Endometrium (tissue), 2 donors: ENCODE measurements around the gene LONP1.
"Not testable (repeated sequence)": the region's sequence is repeated elsewhere in the genome, so short reads cannot be mapped to it uniquely, and the experiment has no call there.

Source experiments
- FAIRE-seq: peaks from 2 replicates; lab custom pipeline; 2012; peaks lifted over from hg19 to GRCh38; lab: Jason Lieb, UNC
- donor health status: control.
- donor health status: control.

LONP1 gene

GRCh38 chr19:5713228-5713627, 6.7 kb downstream of the LONP1 start:
- FAIRE-seq, result no peak

GRCh38 chr19:5711713-5712161, 8.2 kb downstream of the LONP1 start:
- no peak for FAIRE-seq

GRCh38 chr19:5711025-5711424, 8.9 kb downstream of the LONP1 start:
- FAIRE-seq, result no peak

GRCh38 chr19:5707576-5708575, 12.1 kb downstream of the LONP1 start:
- no peak for FAIRE-seq

DNA sequence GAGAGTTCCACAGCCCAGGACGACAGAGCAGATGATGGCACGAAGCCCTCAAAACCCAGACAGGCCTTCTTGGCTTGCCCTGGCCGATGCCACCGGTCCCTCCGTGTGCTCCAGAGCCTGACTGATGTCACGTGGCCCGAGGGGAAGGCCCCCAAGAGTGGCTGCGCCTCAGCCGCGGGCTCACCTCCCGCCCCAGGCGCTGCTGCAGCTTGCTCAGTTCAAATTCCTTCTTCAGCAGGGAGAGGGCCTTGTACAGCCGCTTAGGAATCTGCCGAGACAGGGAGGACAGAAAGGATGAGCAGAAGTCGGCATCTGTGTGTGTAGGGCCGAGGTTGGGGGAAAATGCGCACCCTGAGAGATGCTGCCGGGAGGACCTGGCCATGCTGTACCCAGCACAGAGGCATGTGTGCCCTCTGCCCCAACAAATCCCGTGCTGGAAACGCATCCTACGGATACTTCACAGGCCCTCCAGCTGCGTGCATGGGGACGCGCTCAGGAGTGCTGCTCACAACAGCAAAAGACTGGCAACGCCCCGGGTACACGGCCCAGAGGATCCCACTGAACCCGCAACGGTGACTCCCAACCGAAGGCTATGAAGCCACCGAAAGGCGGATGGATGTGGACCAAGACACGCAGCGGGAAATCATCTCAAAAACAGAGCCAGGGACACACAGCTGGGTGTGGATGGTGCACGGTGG, 12.9 kb downstream of the LONP1 start:
- no peak for FAIRE-seq

DNA sequence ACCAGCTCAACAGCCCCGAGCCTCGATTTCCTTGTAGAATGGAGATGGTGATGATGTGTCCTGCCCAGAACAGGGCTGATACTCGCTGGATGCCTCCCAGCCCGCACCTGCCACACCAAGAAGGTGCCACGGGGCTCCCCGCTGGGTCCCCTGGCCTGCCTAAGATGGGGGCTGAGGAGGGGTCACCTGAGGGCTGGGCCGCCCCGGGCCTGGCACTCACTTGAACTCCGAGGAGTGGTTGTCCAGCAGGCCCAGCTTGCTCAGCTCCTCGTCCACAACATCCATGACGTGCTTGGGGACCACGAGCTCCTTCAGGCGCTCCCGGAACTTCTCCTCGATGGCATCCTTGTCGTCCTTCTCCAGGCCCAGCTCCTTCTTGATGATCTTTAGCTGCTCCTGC, 14.4 kb downstream of the LONP1 start:
- FAIRE-seq, result no peak

- no peak for FAIRE-seq
Measured at GRCh38 chr19:5703819-5704818, 15.8 kb downstream of the LONP1 start.

GRCh38 chr19:5702053-5702410, 17.9 kb downstream of the LONP1 start:
- not testable (repeated sequence) for FAIRE-seq

DNA sequence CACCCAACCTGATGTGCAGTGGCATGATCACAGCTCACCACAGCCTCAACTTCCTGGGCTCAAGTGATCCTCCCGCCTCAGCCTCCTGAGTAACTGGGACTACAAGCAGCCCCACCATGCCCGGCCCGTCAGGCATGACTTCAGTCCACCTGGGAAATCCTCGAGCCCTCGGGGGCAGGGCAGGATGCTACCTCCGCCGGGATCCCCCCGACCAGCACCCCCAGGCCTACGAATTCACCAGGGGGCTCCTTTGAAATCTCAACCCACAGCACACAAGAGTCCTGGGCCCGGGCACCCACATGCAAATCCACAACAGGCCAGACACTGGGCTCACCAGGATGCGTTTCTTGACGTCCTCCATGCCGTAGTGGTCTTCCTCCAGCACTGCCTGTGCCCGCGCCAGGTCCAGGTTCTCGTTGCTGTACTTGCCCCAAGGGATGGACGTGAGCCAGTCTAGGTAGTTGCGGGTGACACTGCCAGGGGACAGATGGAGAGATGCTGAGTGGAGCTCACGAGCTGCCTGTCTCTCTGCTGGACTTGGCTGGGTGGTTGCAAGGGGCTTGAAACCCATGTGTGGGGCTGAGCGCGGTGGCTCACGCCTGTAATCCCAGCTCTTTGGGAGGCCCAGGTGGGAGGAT, 19.4 kb downstream of the LONP1 start:
- no peak for FAIRE-seq

GRCh38 chr19:5698635-5699422, 21.1 kb downstream of the LONP1 start:
- FAIRE-seq, result no peak

DNA sequence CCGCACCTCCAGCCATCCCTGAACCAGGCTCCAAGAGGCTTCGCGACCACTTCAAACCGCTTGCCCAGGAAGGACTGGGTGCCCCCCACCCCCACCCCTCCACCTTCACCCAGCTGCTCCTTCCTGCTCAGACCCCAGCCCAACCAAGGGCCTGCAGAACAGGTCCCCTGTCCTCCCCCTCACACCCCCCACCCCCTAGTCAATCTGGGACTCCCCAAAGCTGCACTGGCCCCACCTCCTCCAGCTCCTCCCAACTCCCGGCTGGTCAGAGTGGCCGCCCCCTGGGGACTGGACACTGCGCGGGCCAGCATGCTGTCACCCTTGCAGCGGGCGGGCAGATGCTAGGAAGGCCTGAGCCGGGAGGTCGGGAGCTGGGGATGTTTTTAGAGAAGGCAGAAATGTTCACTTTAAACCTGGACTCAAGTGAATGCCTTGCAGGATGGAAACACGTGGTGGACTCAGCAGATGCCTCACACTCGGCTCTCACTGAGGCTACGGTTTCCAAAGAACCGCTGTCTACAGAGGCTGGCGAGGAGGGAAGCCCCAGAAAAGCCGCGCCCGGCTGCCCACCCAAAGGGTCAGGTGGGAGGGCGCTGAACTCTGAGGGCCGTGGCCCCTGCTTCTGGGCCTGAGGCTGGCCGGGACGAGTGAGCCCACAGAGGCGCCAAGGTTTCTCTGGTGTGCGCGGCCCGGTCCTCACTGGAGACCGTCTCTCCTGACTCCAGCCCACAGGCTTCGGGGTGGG, 21.9 kb downstream of the LONP1 start:
- no peak for FAIRE-seq

DNA sequence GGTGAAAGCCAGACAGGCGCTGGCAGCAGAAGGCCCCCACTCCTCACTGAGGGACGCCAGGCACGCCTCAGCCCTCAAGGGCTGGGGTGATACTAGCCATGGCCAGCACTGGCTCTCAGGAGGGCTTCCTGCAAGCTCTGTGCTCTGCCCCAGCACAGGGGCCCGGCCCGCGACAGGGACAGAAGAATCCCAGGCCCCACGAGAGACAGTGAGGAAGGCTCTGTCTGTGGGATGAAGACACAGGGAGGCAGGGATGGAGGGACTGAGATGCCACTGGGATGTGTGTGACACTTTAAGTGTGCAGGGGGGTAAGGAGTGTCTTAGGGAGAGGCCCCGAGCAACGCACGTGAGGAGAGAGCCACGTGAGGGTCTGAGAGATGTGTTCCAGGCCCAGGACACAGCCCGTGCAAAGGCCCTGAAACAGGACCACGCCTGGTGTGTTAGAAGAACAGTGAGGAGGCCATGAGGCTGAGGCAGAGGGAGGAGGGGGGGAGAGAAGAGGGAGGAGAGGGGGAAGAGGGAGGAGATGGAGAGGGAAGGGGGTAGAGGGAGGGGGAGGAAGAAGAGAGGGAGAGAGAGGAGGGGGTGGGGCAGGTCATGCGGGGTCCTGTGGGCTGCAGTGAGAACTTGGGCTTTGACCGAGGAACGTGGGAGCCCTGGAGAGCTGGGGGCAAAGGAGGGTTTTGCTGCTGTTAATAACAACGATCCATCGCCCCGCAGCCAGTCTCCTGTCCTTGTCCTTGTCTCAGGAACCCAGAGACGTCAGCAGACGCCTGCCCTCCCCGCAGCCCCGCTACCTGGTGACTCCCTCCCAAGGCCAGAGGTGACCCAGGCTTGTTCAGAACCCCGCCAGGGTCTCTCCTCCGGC, 22.7 kb downstream of the LONP1 start:
- FAIRE-seq, result no peak

DNA sequence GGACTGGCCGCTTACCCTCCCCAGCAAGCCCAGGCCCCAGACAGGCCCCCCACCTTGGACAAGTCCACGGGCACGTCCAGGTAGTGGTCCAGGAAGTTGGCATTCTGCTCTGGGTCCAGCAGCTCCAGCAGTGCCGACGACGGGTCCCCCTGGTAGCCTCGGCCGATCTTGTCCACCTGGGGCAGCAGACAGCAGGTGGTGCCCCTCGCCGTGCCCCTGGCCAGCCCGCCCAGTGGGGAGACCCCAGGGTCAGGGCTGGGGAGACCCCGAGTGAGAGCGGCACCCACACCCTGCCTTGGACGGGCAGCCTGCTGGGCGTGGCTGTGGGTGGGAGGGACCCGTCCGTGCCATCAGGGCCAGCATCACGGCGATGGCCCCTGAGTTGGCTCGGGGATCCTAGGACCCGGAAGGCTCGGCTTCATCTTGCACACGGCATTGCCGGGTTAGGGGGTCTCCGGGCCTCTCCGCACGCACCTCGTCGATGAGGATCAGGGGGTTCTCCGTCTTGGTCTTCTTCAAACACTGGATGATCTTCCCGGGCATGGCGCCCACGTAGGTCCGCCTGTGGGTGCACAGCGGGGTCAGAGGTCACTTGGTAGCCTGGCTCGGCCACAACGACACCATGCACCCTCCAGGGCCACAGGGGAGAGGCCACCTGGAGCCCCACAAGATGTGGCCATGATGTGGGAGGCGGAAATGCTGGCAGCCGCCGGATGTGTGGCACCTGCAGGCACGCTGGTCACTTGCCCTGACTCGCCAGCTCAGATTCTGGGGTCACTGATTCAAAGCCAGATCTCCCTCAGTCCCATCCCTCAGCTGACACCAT, 23.5 kb downstream of the LONP1 start:
- FAIRE-seq, result no peak

GRCh38 chr19:5695649-5696195, 24.2 kb downstream of the LONP1 start:
- no peak for FAIRE-seq

DNA sequence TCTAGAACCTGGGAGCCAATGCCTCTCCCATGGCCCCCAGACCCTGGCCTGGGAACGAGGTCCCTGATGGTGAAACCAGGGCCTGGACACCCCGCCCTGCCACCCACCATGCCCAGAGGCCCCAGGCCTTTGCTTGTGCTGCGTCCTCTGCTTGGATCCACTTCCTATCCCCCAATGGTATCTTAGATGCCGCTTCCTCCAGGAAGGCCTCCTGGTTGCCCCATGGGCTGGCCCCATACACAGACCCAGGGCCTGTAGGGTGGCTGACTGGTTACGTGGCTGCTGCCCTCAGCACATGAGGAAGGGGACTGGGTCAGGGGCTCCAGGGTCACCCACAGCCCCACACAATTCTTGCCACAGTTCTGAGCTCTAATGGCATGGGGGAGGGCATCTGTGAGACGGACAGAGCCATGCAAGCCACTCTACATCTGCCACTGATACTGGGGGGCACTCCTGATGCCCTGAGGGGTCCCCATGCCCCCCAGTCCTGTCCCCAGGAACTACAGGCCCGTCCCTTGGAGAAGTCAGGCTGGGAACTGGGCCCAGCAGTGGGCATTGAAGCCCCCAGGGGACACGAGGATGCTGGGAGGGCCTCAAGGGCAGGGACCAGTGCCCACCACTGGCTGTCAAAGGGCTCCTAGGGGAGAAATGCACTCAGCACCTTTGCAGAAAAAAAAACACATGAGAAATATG, 24.8 kb downstream of the LONP1 start:
- no peak for FAIRE-seq

DNA sequence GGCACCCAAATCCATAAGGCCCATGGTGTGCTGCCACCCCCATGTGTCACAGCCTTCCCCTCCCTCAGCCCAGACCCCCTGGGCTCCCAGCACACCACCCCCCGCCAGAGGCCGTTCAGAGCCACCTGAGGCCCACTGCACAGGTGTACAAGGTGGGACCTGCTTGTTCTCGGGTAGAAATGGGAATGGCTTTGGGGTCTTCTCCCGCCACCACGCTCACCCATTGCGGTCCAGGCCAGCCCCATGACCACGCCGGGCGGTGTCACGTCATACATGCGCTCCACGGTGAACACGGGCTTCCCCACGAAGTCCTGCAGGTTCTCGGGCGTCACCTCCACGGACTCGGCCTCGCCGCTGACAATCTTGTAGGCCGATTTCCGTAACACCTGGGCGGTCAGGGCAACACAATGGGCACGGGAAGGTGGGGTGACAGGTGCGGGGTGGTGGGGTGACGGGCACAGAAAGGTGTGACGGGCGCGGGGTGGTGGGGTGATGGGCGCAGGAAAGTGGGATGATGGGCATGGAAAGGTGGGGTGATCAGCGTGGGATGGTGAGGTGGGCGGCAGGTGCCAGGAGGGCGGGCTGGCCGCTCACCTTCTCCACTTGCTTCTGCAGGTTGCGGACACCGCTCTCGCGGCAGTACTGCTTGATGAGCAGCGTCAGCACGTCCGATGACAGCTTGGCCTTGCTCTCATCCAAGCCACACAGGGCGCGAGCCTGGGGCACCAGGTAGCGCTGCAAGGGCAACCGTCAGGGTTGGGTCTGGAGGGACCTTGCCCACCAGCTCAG, 25.6 kb downstream of the LONP1 start:
- FAIRE-seq, result no peak
